WTC11 (cell line): ENCODE results near the gene RBM47. TPM values are rescaled to one million over a fixed set of nuclear protein-coding genes. Genes with fewer than 3 reads are reported as not detected.
A peak's percentile ranks its signal among the peaks of the same experiment; 100 is the strongest.

Source experiments
- ATAC-seq: fragments of 200-7000 bp; cut with Tn5 transposase; 2 replicates; pipeline ENCODE4 v1.10.0; 2021; ENCODE audit warnings: mild to moderate bottlenecking, moderate library complexity
- CTCF ChIA-PET: fragments of 300-600 bp; sonication (Branson Sonifier 250); formaldehyde crosslinking; loops from one replicate; lab custom pipeline; 2021; ENCODE audit warnings: antibody characterized with exemption; lab: Charles Lee
- POLR2A ChIA-PET: fragments of 350-600 bp; sonication (Branson Sonifier 250); formaldehyde crosslinking; loops from one replicate; lab custom pipeline; 2021; ENCODE audit warnings: antibody characterized with exemption; lab: Charles Lee
- DNase-seq: peaks from one replicate; pipeline ENCODE4 v3.0.0; 2021; ENCODE audit warnings: low spot score
- H3K27ac Mint-ChIP-seq: 2 replicates; pipeline ENCODE4 v1.8.0; 2021; ENCODE audit warnings: mixed read lengths
- H3K27me3 Mint-ChIP-seq: 2 replicates; pipeline ENCODE4 v1.8.0; 2021; ENCODE audit warnings: low read depth, mild to moderate bottlenecking, moderate library complexity, mixed read lengths
- H3K36me3 Mint-ChIP-seq: 2 replicates; pipeline ENCODE4 v1.8.0; 2021; ENCODE audit warnings: mixed read lengths
- H3K4me1 Mint-ChIP-seq: 2 replicates; pipeline ENCODE4 v1.8.0; 2022; ENCODE audit warnings: mixed read lengths
- H3K4me3 Mint-ChIP-seq: 2 replicates; pipeline ENCODE4 v1.8.0; 2021; ENCODE audit warnings: mild to moderate bottlenecking, moderate library complexity, mixed read lengths
- H3K9me3 Mint-ChIP-seq: 2 replicates; pipeline ENCODE4 v1.8.0; 2021; ENCODE audit warnings: mixed read lengths
- AR ChIP-seq: fragments of 250-450 bp; sonication (Bioruptor Pico); IDR thresholded peaks from 2 replicates; pipeline ENCODE4 v1.9.0; 2021; ENCODE audit warnings: mild to moderate bottlenecking
- E2F5 ChIP-seq: sonication (generic); formaldehyde crosslinking; IDR thresholded peaks from 2 replicates; pipeline ENCODE4 v1.8.1; 2022; ENCODE audit warnings: mild to moderate bottlenecking, moderate library complexity, missing genetic modification reagents
- ELF4 ChIP-seq: sonication (generic); formaldehyde crosslinking; IDR thresholded peaks from 2 replicates; pipeline ENCODE4 v1.8.1; 2022; ENCODE audit warnings: low read depth, mild to moderate bottlenecking, moderate library complexity, missing genetic modification reagents
- EMX1 ChIP-seq: fragments of 250-450 bp; sonication (Bioruptor Pico); IDR thresholded peaks from 2 replicates; pipeline ENCODE4 v1.8.0; 2021; ENCODE audit warnings: mild to moderate bottlenecking
- ETV6 ChIP-seq: sonication (generic); formaldehyde crosslinking; IDR thresholded peaks from 2 replicates; pipeline ENCODE4 v1.8.1; 2022; ENCODE audit warnings: mild to moderate bottlenecking, missing genetic modification reagents
- GABPB1 ChIP-seq: sonication (generic); formaldehyde crosslinking; IDR thresholded peaks from 2 replicates; pipeline ENCODE4 v1.8.1; 2023; ENCODE audit warnings: mild to moderate bottlenecking, missing genetic modification reagents
- MXD4 ChIP-seq: fragments of 250-450 bp; sonication (Bioruptor Pico); IDR thresholded peaks from 2 replicates; pipeline ENCODE4 v1.8.0; 2021; ENCODE audit warnings: mild to moderate bottlenecking, moderate library complexity, borderline replicate concordance
- NFE2L1 ChIP-seq: sonication (generic); formaldehyde crosslinking; IDR thresholded peaks from 2 replicates; pipeline ENCODE4 v1.8.1; 2023; ENCODE audit warnings: missing genetic modification reagents
- NR3C1 ChIP-seq: sonication (generic); formaldehyde crosslinking; conservative IDR thresholded peaks from 2 replicates; pipeline ENCODE4 v1.8.1; 2023; ENCODE audit warnings: low read depth, mild to moderate bottlenecking, missing genetic modification reagents
- PREB ChIP-seq: sonication (generic); formaldehyde crosslinking; IDR thresholded peaks from 2 replicates; pipeline ENCODE4 v1.8.1; 2022; ENCODE audit warnings: mild to moderate bottlenecking, missing genetic modification reagents, moderate library complexity, borderline replicate concordance
- TCF7 ChIP-seq: sonication (generic); formaldehyde crosslinking; IDR thresholded peaks from 2 replicates; pipeline ENCODE4 v1.8.0; 2022; ENCODE audit warnings: mild to moderate bottlenecking, low read depth, missing genetic modification reagents, moderate library complexity
- ZMAT4 ChIP-seq: fragments of 250-450 bp; sonication (Bioruptor Pico); IDR thresholded peaks from 2 replicates; pipeline ENCODE4 v1.9.0; 2021; ENCODE audit warnings: mild to moderate bottlenecking
- ZNF121 ChIP-seq: sonication (generic); formaldehyde crosslinking; IDR thresholded peaks from 2 replicates; pipeline ENCODE4 v1.8.0; 2023; ENCODE audit warnings: missing genetic modification reagents
- ZNF232 ChIP-seq: sonication (generic); formaldehyde crosslinking; IDR thresholded peaks from 2 replicates; pipeline ENCODE4 v1.8.0; 2022; ENCODE audit warnings: mild to moderate bottlenecking, missing genetic modification reagents
- ZNF263 ChIP-seq: sonication (generic); formaldehyde crosslinking; IDR thresholded peaks from 2 replicates; pipeline ENCODE4 v1.8.1; 2022; ENCODE audit warnings: low read depth, mild to moderate bottlenecking, moderate library complexity, missing genetic modification reagents
- ZNF396 ChIP-seq: fragments of 250-450 bp; sonication (Bioruptor Pico); IDR thresholded peaks from 2 replicates; pipeline ENCODE4 v1.8.0; 2021; ENCODE audit warnings: mild to moderate bottlenecking, moderate library complexity, borderline replicate concordance
- ZNF425 ChIP-seq: fragments of 250-450 bp; sonication (Bioruptor Pico); conservative IDR thresholded peaks from 2 replicates; pipeline ENCODE4 v1.9.0; 2021; ENCODE audit warnings: mild to moderate bottlenecking
- ZNF532 ChIP-seq: fragments of 250-450 bp; sonication (Bioruptor Pico); IDR thresholded peaks from 2 replicates; pipeline ENCODE4 v1.9.0; 2021; ENCODE audit warnings: mild to moderate bottlenecking, borderline replicate concordance
- total RNA-seq: library from RNA; stranded (reverse); gene quantifications from 3 replicates; pipeline ENCODE4 v1.2.3, GENCODE V29; 2021

Gene RBM47
- total RNA-seq, 1 experiment from 2014 or later = 97.9 TPM

- Mint-ChIP-seq H3K36me3 (peaks cover 15% of the 10 kb centered on the region), H3K27ac (peak overlapping the region; percentile 33; the same call in 1 of the 2 replicates), H3K9me3 (no peaks in the 10 kb centered on the region), H3K4me3 (no peak overlapping the region), H3K4me1 (peaks cover 25% of the 10 kb centered on the region), H3K27me3 (no peaks in the 10 kb centered on the region)
- ATAC-seq (no peak), DNase-seq (no peak)
- ChIA-PET POLR2A (no interaction called here), CTCF (no interaction called here)
- no peak for TF ChIP-seq ELF4
- no peak for TF ChIP-seq MXD4 (CRISPR knock-in tag)
- no peak for TF ChIP-seq TCF7
- no peak for TF ChIP-seq ZNF425
- TF ChIP-seq EMX1 (CRISPR knock-in tag) = no peak
- TF ChIP-seq ZNF532 (CRISPR knock-in tag) = no peak
- no peak for TF ChIP-seq PREB
- TF ChIP-seq ZMAT4 (CRISPR knock-in tag) = no peak
- TF ChIP-seq E2F5 (CRISPR knock-in tag) = no peak
- TF ChIP-seq AR (CRISPR knock-in tag) = no peak
- no peak for TF ChIP-seq NFE2L1 (CRISPR knock-in tag)
- no peak for TF ChIP-seq GABPB1 (CRISPR knock-in tag)
- no peak for TF ChIP-seq ZNF232 (CRISPR knock-in tag)
- TF ChIP-seq ZNF396 (CRISPR knock-in tag) = no peak
- TF ChIP-seq ETV6 (CRISPR knock-in tag) = no peak
- TF ChIP-seq NR3C1 (CRISPR knock-in tag) = no peak
- TF ChIP-seq ZNF263 = no peak
- no peak for TF ChIP-seq ZNF121
Observed at GRCh38 chr4:40511036-40511614, 118.5 kb downstream of the RBM47 start.
